ENCODE results near the gene CNIH1. TPM values are rescaled to one million over a fixed set of nuclear protein-coding genes. Genes with fewer than 3 reads are reported as not detected.
"Not testable (repeated sequence)": the region's sequence is repeated elsewhere in the genome, so short reads cannot be mapped to it uniquely, and the experiment has no call there.

The CNIH1 gene
- total and polyA plus RNA-seq, 12 donors, result 24.5 to 328 (median 105) TPM

- Histone ChIP-seq H3K9me3 (replicated peaks in 1 of 3) (no peaks in the 10 kb centered on the region), H3K4me3 (no peak overlapping the region), H3K4me1 (replicated peaks in 1 of 2) (no peaks in the 10 kb centered on the region), H3K27ac (no peak overlapping the region), H3K27me3 (no peaks in the 10 kb centered on the region), H3K36me3 (replicated peaks in 1 of 2) (no peaks in the 10 kb centered on the region)
- WGBS, 4 donors, result 86 to 93% (median 91%) methylated on average over 3 of the region's 3 CpGs
- TF ChIP-seq, protein P1, sequence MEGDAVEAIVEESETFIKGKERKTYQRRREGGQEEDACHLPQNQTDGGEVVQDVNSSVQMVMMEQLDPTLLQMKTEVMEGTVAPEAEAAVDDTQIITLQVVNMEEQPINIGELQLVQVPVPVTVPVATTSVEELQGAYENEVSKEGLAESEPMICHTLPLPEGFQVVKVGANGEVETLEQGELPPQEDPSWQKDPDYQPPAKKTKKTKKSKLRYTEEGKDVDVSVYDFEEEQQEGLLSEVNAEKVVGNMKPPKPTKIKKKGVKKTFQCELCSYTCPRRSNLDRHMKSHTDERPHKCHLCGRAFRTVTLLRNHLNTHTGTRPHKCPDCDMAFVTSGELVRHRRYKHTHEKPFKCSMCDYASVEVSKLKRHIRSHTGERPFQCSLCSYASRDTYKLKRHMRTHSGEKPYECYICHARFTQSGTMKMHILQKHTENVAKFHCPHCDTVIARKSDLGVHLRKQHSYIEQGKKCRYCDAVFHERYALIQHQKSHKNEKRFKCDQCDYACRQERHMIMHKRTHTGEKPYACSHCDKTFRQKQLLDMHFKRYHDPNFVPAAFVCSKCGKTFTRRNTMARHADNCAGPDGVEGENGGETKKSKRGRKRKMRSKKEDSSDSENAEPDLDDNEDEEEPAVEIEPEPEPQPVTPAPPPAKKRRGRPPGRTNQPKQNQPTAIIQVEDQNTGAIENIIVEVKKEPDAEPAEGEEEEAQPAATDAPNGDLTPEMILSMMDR (IDR thresholded peaks at IDR 0.05), result no peak
- no peak for TF ChIP-seq POLR2A (IDR thresholded peaks at IDR 0.05)
- DNase-seq, result no peak
- intact Hi-C loops (cut with DNase I), result no loop called here
Measured at GRCh38 chr14:54459106-54459505, 17.9 kb upstream of the CNIH1 start.

DNA sequence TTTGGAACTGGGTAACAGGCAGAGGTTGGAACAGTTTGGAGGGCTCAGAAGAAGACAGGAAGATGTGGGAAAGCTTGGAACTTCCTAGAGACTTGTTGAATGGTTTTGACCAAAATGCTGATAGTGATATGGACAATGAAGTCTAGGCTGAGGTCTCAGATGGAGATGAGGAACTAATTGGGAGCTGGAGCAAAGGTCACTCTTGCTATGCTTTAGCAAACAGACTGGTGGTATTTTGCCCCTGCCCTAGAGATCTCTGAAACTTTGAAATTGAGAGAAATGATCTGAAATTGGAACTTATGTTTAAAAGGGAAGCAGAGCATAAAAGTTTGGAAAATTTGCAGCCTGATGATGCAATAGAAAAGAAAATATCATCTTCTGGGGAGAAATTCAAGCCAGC, 17.4 kb upstream of the CNIH1 start:
- H3K27ac ChIP-seq; H3K4me1 ChIP-seq (replicated peaks in 1 of 2); H3K36me3 ChIP-seq (replicated peaks in 1 of 2); H3K27me3 ChIP-seq; DNase-seq; intact Hi-C loops (cut with DNase I); H3K4me3 ChIP-seq; H3K9me3 ChIP-seq (replicated peaks in 1 of 3): not testable (repeated sequence)

- H3K9me3 ChIP-seq (replicated peaks in 1 of 3), result no peaks in the 10 kb centered on the region
- H3K27ac ChIP-seq, result no peak overlapping the region
- no peaks in the 10 kb centered on the region for H3K36me3 ChIP-seq (replicated peaks in 1 of 2)
- no peak for TF ChIP-seq POLR2A (IDR thresholded peaks at IDR 0.05)
- TF ChIP-seq, protein P1 (IDR thresholded peaks at IDR 0.05), result no peak
- no peaks in the 10 kb centered on the region for H3K4me1 ChIP-seq (replicated peaks in 1 of 2)
- no peaks in the 10 kb centered on the region for H3K27me3 ChIP-seq
- H3K4me3 ChIP-seq, result no peak overlapping the region
- no peak for DNase-seq
- intact Hi-C loops (cut with DNase I), result no loop called here
- WGBS, 4 donors, result 39 to 48% (median 44%) methylated on average over 3 of the region's 3 CpGs
Measured at GRCh38 chr14:54457609-54457996, 16.4 kb upstream of the CNIH1 start.

DNA sequence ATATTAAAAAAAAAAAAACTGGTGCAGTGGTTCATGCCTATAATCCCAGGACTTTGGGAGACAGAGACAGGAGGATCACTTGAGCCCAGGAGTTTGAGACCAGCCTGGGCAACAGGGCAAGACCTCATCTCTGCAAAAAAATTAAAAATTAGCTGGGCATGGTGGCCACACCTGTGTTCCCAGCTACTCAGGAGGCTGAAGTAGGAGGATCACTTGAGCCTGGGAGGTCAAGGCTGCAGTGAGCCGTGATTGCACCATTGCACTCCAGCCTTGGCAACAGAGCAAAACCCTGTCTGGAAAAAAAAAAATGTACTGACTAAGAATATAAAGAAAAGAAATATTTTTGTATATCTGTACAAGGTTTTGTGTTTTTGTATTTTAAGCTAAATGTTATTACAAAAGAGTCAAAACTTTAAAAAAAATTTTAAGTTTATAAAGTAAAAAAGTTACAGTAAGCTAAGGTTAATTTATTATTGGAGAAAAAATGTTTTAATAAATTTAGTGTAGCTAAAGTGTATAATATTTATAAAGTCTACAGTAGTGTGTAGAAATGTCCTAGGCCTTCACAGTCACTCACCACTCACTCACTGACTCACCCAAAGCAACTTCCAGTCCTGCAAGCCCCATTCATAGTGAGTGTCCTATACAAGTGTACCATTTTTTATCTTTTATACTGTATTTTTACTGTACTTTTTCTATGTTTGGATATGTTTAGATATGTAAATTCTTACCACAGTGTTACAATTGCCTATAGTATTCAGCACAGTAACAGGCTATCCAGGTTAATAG, 15.8 kb upstream of the CNIH1 start:
- H3K4me3 ChIP-seq; H3K27me3 ChIP-seq; H3K36me3 ChIP-seq (replicated peaks in 1 of 2); H3K27ac ChIP-seq; intact Hi-C loops (cut with DNase I); DNase-seq; H3K9me3 ChIP-seq (replicated peaks in 1 of 3); H3K4me1 ChIP-seq (replicated peaks in 1 of 2): not testable (repeated sequence)
- WGBS, 4 donors, result 42 to 55% (median 46%) methylated on average over 1 of the region's 1 CpG

- H3K4me1 ChIP-seq (replicated peaks in 1 of 2), result no peaks in the 10 kb centered on the region
- WGBS, 4 donors, result 79 to 96% (median 90%) methylated on average over 1 of the region's 1 CpG
- TF ChIP-seq, protein P1 (IDR thresholded peaks at IDR 0.05), result no peak
- TF ChIP-seq POLR2A (IDR thresholded peaks at IDR 0.05), result no peak
Measured at GRCh38 chr14:54455363-54455762, 14.2 kb upstream of the CNIH1 start.

DNA sequence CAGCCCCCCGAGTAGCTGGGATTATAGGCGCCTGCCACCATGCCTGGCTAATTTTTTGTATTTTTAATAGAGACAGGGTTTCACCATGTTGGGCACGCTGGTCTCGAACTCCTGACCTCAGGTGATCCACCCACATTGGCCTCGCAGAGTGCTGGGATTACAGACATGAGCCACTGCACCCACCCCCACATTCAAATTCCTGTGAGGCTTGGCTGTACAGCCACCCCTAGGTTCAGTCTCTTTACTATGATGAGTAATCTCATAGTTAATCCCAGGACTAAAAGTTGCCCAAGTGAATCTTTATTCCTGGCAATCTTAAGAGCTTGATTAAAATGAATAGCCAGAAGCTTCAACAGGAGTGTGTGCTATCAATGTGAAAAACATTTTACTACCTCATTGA, 12.8 kb upstream of the CNIH1 start:
- H3K27ac ChIP-seq; intact Hi-C loops (cut with DNase I); H3K9me3 ChIP-seq (replicated peaks in 1 of 3); DNase-seq; H3K4me3 ChIP-seq; H3K27me3 ChIP-seq; H3K36me3 ChIP-seq (replicated peaks in 1 of 2); H3K4me1 ChIP-seq (replicated peaks in 1 of 2): not testable (repeated sequence)
- 90 to 96% (median 93%) methylated on average over 5 of the region's 5 CpGs for WGBS, 4 donors

More at GRCh38 chr14:54455363-54455762, 14.2 kb upstream of the CNIH1 start:
- Histone ChIP-seq H3K27me3 (no peaks in the 10 kb centered on the region), H3K36me3 (replicated peaks in 1 of 2) (no peaks in the 10 kb centered on the region), H3K4me3 (no peak overlapping the region), H3K9me3 (replicated peaks in 1 of 3) (no peaks in the 10 kb centered on the region), H3K27ac (no peak overlapping the region)
- DNase-seq, result no peak
- intact Hi-C loops (cut with DNase I), result no loop called here
